GM12801 (cell line): Measurements from ENCODE around the gene ZNF630.

ENCODE experiments used
- TF ChIP-seq, protein P1 (sequence below): IDR thresholded peaks from one replicate; pipeline ENCODE4 v1.5.1; 2011; ENCODE audit warnings: control low read depth; ENCODE audit not compliant: insufficient read length; ENCODE audit errors: extremely low read depth

The ZNF630 gene

DNA sequence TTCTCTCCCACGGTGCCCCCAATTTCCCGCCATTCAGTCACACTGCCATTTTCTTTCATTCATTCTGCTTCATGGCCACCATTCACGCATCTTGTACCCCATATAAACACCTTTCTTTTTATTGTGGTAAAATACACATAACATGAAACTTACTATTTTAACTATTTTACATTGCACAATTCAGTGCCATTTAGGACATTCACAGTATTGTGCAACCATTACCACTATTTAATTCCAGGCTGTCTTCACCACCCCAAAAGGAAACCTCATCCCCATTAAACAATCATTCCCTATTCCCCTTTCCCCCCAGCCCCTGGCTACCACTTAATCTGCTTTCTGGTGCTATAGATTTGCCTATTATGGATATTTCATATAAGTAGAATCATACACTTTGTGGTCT is 48.7 kb downstream of the ZNF630 start:
- TF ChIP-seq, protein P1, sequence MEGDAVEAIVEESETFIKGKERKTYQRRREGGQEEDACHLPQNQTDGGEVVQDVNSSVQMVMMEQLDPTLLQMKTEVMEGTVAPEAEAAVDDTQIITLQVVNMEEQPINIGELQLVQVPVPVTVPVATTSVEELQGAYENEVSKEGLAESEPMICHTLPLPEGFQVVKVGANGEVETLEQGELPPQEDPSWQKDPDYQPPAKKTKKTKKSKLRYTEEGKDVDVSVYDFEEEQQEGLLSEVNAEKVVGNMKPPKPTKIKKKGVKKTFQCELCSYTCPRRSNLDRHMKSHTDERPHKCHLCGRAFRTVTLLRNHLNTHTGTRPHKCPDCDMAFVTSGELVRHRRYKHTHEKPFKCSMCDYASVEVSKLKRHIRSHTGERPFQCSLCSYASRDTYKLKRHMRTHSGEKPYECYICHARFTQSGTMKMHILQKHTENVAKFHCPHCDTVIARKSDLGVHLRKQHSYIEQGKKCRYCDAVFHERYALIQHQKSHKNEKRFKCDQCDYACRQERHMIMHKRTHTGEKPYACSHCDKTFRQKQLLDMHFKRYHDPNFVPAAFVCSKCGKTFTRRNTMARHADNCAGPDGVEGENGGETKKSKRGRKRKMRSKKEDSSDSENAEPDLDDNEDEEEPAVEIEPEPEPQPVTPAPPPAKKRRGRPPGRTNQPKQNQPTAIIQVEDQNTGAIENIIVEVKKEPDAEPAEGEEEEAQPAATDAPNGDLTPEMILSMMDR = no peak

DNA sequence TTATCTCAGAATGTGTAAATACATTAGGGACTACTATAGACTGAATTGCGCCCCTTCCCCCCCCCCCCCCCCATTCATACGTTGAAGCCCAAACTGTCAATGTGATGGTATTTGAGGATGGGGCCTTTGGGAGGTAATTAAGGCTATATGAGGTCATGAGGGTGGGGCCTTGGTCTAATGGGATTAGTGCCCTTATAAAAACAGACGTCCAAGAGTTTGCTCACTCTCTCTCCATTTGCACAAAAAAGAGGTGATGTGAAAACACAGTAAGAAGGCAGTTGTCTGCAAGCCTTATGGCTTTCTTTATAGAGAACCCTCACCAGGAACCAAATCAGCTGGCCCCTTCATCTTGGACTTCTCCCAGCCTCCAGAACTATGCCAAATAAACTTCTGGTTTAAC is 49.3 kb downstream of the ZNF630 start:
- TF ChIP-seq, protein P1 = no peak

DNA sequence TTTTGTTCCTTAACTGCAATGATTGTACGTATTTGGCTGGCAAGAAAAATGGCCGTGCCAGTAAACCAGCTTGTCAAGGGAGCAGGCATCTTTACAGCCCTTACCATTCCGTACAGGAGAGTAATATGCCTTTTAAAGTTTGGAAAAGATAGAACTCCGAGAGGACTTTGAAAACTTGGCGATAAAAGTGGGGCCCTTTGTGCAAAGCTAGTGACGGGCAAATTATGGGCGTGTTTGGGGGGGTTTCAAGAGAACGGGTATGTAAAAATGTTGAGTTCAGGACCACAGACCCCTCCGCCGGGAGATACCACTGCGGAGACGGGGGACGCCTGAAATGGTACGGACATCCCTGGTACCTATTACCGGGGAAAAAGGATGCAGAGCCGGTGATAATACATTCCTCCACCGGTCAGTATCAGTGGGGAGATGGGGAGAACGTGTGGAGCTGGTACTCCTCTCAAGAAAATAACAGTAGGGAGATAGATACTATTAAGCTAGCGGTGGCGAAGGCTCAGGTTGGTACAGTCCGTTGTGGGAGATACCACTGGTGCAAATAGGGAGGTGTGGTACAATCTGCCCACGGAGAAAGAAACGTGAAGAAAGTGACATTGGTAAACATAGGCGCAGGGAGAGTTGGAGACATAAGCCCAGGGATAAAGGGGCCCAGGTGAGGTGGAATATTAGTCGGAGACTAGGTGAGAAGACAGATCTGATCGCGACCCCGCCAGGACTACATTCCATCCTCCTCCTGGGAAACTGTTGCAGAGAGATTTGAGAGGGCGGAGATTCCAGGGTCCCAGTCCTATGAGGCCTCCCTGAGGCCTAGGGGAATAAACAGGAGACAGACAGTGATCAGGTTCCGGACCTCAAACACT is 50.2 kb downstream of the ZNF630 start:
- TF ChIP-seq, protein P1 = no peak
